HUES6 (cell line): ENCODE results near the gene MZT2B.
"Not testable (repeated sequence)": the region's sequence is repeated elsewhere in the genome, so short reads cannot be mapped to it uniquely, and the experiment has no call there.

Source experiments
- H3K27ac ChIP-seq: 2 replicates; pipeline ENCODE4 v1.7.0; 2013; ENCODE audit warnings: low read depth, mild to moderate bottlenecking, low read length, inconsistent platforms
- H3K27me3 ChIP-seq: 2 replicates; pipeline ENCODE4 v1.6.1; 2013; ENCODE audit warnings: low read length; ENCODE audit not compliant: control insufficient read depth, insufficient read depth
- H3K36me3 ChIP-seq: 2 replicates; pipeline ENCODE4 v1.6.1; 2013; ENCODE audit warnings: low read length; ENCODE audit not compliant: control insufficient read depth, insufficient read depth
- H3K4me1 ChIP-seq: 2 replicates; pipeline ENCODE4 v1.6.1; 2013; ENCODE audit warnings: low read length; ENCODE audit not compliant: control insufficient read depth, insufficient read depth
- H3K4me3 ChIP-seq: 2 replicates; pipeline ENCODE4 v1.5.1; 2013; ENCODE audit warnings: low read depth, low read length
- H3K9ac ChIP-seq: one replicate; pipeline ENCODE4 v1.6.1; 2013; ENCODE audit warnings: mild to moderate bottlenecking, low read length
- H3K9me3 ChIP-seq: 2 replicates; pipeline ENCODE4 v1.6.1; 2013; ENCODE audit warnings: low read depth, low read length; ENCODE audit not compliant: control insufficient read depth, insufficient read depth

The MZT2B gene

GRCh38 chr2:130230376-130230775 is 48.3 kb downstream of the MZT2B start:
- H3K9me3 ChIP-seq, H3K4me1 ChIP-seq, H3K9ac ChIP-seq, H3K27me3 ChIP-seq, H3K4me3 ChIP-seq, H3K36me3 ChIP-seq, H3K27ac ChIP-seq: not testable (repeated sequence)

GRCh38 chr2:130230907-130231306 is 48.8 kb downstream of the MZT2B start:
- not testable (repeated sequence) for H3K9ac ChIP-seq, H3K36me3 ChIP-seq, H3K4me3 ChIP-seq

GRCh38 chr2:130231656-130232055 is 49.6 kb downstream of the MZT2B start:
- no peaks in the 10 kb centered on the region for H3K9me3 ChIP-seq
- no peak overlapping the region for H3K27ac ChIP-seq
- H3K36me3 ChIP-seq, result no peaks in the 10 kb centered on the region
- no peak overlapping the region for H3K9ac ChIP-seq
- no peak overlapping the region for H3K4me3 ChIP-seq
- no peaks in the 10 kb centered on the region for H3K27me3 ChIP-seq
- H3K4me1 ChIP-seq, result no peaks in the 10 kb centered on the region

More at GRCh38 chr2:130230907-130231306, 48.8 kb downstream of the MZT2B start:
- H3K27me3 ChIP-seq, H3K27ac ChIP-seq, H3K4me1 ChIP-seq, H3K9me3 ChIP-seq: not testable (repeated sequence)

GRCh38 chr2:130233066-130233465 is 51.0 kb downstream of the MZT2B start:
- not testable (repeated sequence) for H3K9me3 ChIP-seq

GRCh38 chr2:130239581-130239980 is 57.5 kb downstream of the MZT2B start:
- not testable (repeated sequence) for H3K27ac ChIP-seq

More at GRCh38 chr2:130233066-130233465, 51.0 kb downstream of the MZT2B start:
- H3K27me3 ChIP-seq, H3K9ac ChIP-seq, H3K36me3 ChIP-seq, H3K27ac ChIP-seq, H3K4me3 ChIP-seq, H3K4me1 ChIP-seq: not testable (repeated sequence)

More at GRCh38 chr2:130239581-130239980, 57.5 kb downstream of the MZT2B start:
- H3K9me3 ChIP-seq, H3K9ac ChIP-seq, H3K4me3 ChIP-seq, H3K27me3 ChIP-seq, H3K4me1 ChIP-seq, H3K36me3 ChIP-seq: not testable (repeated sequence)
